ENCODE results near the gene RABEP2. TPM values are rescaled to one million over a fixed set of nuclear protein-coding genes. Genes with fewer than 3 reads are reported as not detected.

RABEP2 gene
- total RNA-seq, 1 donor from 2014 or later = 35.2 TPM

DNA sequence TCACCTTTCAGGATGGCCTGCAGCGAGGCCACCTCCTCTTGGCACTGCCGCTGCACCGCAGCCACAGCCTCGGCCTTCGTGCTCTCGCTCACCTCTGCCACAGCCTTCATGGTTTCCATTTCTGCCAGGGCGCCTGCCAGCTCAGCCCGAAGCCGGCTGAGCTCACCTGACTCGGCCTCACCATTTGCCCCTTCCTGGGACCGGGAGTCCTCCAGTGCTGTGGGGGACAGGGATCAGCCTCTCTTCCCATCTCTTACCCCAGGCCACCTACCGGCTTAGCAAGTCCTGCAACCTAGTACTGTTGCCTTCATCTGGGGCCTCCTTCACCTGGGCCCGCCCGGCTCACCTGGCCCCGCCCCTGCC lies 658 bp downstream of the RABEP2 start:
- TF ChIP-seq CTCF (conservative IDR thresholded peaks at IDR 0.05; ENCODE audit: low read depth, low read length) = no peak
- no peak for DNase-seq (ENCODE audit: low read depth)
- H3K4me3 ChIP-seq (ENCODE audit: low read depth, low read length) = peak overlapping the region; percentile 82

GRCh38 chr16:28923652-28924398 lies 1.2 kb downstream of the RABEP2 start:
- TF ChIP-seq CTCF (conservative IDR thresholded peaks at IDR 0.05; ENCODE audit: low read depth, low read length) = no peak
- peak overlapping the region; percentile 82 for H3K4me3 ChIP-seq (ENCODE audit: low read depth, low read length)
- DNase-seq (ENCODE audit: low read depth) = no peak

DNA sequence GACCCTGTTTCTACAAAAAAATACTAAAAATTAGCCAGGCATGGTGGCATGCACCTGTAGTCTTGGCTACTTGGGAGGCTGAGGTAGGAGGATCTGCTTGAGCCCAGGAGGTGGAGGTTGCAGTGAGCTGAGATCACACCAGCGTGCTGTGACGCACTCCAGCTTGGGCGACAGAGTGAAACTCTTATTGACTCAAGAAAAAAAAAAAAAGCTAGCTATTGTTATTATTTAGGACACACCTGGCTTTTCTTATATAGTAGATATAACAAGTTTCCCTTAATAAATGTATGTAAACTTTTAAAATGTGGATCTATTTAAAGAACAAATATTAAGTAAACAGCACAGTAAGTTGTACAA lies 1.8 kb downstream of the RABEP2 start:
- no peak overlapping the region for H3K4me3 ChIP-seq (ENCODE audit: low read depth, low read length)
- no peak for TF ChIP-seq CTCF (conservative IDR thresholded peaks at IDR 0.05; ENCODE audit: low read depth, low read length)
- no peak for DNase-seq (ENCODE audit: low read depth)

DNA sequence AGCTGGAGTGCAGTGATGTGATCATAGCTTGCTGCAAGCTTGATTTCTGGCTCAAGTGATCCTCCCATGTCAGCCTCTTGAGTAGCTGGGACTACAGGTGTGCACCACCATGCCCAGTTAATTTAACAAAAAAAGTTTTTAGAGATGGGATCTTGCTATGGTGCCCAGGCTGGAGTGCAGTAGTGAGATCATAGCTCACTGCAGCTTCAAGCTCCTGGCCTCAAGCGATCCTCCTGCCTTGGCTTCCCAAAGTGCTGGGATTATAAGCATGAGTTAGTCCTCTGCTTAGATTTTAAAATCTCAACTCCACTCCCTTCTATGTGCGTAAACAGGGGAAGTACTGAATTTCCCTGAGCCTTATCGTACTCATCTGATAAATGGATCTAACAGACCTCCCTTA lies 6.3 kb downstream of the RABEP2 start:
- no peak overlapping the region for H3K4me3 ChIP-seq (ENCODE audit: low read depth, low read length)
- TF ChIP-seq CTCF (conservative IDR thresholded peaks at IDR 0.05; ENCODE audit: low read depth, low read length) = no peak
- no peak for DNase-seq (ENCODE audit: low read depth)

DNA sequence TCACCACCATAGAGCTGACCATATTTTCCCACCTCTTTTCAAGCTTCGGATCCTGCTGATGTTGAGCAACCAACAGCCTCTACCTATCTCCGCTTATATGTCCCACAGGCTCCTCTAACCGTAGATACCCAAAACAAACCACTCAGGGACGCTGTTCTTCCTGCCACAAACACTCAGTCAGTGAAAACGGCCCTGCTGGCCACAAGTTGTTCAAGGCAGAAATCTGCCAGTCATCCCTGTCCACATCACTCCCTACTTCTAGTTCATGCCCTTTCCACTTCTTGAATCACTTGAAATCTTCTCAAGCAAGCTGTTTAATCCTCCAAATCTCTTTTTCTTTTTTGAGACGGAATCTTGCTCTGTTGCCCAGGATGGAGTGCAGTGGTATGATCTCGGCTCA lies 7.9 kb downstream of the RABEP2 start:
- H3K4me3 ChIP-seq (ENCODE audit: low read depth, low read length) = no peak overlapping the region
- DNase-seq (ENCODE audit: low read depth) = no peak
- TF ChIP-seq CTCF (conservative IDR thresholded peaks at IDR 0.05; ENCODE audit: low read depth, low read length) = no peak

GRCh38 chr16:28915181-28915580 lies 9.9 kb downstream of the RABEP2 start:
- no peak for DNase-seq (ENCODE audit: low read depth)
- no peak overlapping the region for H3K4me3 ChIP-seq (ENCODE audit: low read depth, low read length)
- TF ChIP-seq CTCF (conservative IDR thresholded peaks at IDR 0.05; ENCODE audit: low read depth, low read length) = no peak
